GM19372 (cell line): ENCODE results near the gene BTD.

Experiments
- ATAC-seq: cut with Tn5 transposase; IDR thresholded peaks from one replicate; pipeline ENCODE4 v1.9.1; 2021; ENCODE audit warnings: mild to moderate bottlenecking, low read depth, moderate library complexity; ENCODE audit not compliant: unreplicated experiment

The BTD gene

DNA sequence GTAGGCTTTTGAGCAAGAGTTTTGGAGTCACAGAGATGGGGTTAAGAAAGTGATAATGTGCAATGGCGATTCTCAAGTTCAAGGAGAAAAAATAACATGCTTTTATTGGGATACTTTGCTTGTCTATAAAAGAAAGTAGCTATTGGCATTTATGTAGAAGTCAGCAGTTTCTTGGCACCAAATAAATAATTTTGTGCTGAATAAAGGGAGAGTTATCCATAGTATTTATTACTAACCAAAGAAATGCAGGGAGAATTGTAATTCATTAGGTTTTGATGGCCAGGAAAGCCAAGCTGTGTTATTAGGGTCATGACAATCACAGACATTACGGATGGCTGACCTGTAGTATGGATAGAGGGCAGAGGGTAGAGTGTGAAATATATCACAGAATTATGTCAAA is 33.1 kb downstream of the BTD start:
- no peak for ATAC-seq

DNA sequence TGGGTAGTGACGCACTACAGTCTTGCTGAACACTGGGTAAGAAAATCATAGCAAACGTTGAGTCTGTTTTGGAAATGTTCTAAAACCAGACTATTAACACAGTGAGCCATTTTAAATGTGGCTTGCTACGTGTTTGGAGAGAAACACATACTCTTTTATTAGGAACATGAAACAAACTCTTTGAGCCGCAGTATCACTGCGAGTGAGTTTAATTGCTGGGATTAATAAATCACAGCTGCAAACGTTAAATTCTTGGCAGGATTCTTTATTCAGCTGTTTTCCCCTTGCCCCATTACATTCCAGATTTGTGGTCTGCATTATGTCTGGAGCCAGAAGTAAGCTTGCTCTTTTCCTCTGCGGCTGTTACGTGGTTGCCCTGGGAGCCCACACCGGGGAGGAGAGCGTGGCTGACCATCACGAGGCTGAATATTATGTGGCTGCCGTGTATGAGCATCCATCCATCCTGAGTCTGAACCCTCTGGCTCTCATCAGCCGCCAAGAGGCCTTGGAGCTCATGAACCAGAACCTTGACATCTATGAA is 33.6 kb downstream of the BTD start:
- ATAC-seq = no peak

DNA sequence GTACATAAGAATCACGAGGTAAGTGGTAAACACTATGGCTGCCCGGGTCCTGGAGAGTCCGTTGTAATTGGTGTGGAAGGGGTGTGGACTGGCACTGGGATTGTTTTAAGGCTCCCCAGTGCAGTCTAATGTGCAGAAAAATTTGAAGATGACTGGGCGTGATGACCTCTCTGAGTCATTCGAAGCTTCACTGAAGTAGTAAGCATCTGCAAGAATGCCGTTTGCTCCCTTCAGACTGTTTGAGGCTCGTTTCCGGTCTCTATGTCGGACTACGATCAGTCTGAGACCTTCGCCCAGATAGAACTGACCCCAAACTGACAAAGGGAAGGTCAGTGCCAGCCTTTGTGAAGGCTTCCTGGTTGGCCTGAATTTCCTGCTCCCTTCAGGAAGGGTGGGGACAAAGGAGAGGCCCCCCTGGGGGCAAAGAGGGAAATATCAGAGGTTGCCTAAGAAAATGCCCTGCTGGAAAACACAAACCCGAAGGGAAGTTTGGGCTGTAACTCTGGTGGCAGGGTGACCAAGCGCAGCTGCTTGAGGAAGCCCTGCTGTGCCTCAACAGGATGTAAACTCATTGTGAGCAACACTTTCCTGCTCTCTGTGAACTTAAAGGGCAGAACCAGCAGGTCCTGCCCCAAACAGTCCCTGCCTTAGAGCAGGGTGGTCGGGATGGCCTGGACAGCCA is 34.6 kb downstream of the BTD start:
- no peak for ATAC-seq

DNA sequence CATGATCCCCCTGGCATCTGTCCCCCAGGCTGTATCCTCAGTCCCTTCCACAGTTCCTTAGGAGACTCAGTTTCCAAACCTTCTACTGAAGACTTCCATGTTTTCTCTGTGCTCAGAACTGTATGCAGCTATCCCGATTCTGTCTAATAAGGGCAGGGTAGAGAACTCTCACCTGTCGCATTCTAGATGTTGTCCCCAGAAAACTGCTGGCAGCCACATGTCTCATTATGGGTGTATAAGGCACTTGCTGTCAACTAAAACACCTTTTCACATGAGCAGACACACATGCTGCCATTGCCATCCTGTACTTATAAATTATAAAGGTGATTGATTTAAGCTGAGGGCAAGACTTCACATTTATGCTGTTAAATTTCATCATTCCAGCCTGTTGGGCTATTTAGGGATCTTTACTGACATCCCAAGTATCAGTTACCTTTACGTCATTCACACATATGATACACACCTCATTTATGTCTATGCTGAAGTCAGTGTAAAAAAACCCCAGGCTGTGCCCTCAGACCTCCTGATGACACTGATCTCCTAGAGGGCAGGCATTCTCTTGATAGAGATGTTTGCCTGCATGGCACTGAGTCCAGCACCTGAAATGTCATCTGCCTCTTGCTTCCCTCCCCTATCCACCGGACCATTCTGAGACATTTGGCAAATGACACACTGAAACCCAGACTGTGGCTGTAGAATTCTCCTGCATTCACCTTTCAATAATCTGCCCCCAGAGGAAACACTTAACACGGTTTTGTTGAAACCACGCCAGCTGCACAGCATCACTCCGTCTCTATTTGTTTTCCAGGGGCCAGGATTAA is 35.8 kb downstream of the BTD start:
- ATAC-seq = no peak

DNA sequence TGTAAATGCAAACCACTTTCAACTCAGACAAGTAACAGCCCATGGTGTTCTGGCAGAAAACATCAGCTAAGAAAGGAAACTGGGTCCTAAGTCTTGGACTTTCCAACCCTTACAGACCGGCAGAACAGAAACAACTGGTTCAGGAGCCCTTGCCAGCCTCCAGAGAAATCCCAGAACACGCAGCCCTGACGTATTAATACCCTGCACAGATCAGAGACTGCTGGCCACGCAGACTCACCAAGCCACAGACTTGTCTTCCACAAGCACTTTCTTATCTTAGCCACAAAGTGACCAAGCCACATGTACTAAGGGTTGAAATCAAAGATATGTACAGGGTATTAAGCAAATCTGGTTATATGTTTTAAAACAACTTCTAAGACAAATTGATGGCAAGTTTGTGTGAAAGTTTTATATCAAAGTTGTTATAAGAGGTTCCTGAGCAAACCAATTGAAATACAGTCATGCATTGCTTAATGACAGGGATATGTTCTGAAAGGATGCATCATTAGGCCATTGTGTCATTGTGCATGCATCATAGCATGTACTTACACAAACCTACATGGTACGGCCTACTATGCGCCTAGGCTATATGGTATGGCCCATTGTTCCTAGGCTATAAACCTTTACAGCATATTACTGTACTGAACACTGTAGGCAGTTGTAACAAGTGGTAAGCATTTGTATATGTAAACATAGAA is 36.8 kb downstream of the BTD start:
- ATAC-seq = no peak

DNA sequence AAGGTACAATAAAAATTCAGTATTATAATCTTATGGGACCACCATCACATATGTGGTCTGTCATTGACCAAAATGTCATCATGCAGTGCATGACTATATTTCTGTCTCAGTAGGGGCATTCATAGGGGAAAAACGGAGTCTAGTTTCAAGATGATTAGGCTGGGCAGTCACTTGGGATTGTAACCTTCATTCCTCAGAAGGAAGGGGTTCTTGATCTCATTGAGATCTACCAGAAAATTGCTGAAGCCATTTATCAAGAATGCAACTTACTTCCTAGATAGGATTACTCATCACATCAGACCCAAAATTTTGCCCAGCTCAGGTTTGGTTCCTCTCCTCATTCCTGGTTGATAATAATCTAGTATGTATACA is 37.3 kb downstream of the BTD start:
- ATAC-seq = no peak

DNA sequence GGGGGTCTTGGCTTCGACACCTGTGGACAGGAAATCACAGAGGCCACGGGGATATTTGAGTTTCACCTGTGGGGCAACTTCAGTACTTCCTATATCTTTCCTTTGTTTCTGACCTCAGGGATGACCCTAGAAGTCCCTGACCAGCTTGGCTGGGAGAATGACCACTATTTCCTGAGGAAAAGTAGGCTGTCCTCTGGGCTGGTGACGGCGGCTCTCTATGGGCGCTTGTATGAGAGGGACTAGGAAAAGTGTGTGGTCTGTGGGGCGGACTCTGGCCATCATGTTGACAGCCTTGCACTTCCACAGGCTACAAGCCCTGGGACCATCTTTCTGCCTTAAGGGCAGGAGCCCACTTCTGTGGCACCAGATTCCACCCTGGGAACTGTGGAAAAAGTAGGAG is 43.7 kb downstream of the BTD start:
- ATAC-seq = no peak

DNA sequence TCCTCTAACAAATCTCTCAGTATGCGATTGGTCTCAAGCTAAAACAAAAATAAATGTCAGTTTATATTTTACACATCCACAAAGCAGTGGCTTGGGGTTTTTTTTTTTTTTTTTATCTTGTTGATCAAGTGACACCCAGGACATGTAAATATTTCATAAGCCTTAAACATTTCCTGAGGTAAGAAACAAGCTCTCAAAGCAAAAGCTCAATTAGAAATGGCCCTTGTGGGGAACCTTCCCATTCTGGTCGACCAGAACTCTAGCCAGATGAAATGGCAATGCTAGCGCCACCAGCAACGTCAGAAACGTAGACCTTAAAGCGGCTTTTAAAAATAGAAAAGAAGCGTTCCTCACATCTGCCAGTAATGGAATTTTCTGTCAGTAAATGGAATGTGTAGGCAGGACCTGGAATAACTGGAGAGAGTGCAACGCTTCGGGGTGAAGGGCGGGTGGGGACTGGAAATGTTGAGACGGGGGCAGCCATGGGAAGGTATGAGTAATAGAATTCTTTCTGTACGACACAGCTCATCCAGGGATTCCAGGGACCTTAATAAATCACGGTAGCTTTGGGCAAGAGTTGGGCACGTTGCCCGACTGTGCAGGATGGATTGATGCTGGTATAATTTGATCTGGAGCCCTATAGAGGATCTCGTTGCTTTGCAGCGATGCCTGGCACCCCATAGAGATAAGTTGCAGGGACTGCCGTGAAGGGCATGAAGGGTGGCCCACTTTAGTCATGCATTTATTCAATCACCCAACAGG is 44.4 kb downstream of the BTD start:
- ATAC-seq = no peak

DNA sequence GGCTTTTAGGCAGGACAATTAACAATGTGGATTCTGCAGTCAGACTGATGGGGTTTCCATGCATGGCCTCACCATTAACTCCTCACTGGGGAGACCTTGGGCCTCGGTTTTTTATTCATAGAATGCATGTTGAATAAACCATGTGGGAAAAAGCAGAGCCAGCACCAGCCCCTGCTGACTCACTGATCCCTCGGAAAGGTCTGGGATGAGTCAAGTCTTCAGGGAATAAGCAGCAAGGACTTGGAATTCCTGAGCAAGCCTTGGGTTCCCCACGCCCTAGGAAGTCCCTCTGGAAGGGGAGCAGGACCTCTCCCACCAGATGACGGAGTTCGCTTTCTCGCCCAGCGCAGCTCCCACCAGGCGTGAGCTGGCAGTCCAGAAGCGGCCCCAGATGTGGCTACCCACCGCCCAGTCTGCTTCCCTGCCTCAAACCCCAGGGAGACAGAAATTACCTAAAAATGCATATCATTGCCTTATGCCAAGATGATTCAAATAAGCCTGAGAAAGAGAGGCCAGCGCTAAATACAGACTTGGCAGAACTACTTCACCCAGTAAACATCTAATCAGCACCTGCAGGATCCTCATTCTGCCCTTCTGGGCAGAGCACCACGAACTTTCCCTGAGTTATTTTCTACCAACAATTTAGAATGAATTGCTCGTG is 45.4 kb downstream of the BTD start:
- ATAC-seq = peak; percentile 7

DNA sequence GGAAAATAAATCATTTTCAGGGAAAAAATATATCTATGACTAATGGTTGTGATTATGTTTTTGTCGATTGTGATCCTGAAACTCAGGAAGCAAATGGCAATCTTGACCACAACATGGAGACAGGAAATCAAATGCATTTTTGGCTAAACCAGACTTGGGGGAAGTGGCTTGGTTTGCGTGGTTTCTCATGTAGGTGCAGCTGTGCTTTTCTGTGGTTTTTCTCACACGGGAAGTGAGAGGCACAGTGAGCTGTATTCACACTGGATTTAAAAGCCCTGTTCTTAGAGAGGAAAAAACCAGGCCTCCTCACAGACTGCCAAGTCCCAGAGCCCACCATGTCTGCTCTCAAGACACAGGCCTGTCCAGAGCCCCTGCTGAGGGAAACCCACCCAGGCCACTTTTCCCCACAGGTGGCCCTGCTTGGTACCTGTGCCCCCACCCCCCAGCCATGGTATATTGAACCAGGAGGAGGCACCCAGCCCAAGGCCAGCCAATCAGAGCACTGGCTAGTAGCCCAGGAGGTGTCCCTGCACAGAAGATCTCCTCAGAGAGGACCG is 46.1 kb downstream of the BTD start:
- peak; percentile 86 for ATAC-seq

DNA sequence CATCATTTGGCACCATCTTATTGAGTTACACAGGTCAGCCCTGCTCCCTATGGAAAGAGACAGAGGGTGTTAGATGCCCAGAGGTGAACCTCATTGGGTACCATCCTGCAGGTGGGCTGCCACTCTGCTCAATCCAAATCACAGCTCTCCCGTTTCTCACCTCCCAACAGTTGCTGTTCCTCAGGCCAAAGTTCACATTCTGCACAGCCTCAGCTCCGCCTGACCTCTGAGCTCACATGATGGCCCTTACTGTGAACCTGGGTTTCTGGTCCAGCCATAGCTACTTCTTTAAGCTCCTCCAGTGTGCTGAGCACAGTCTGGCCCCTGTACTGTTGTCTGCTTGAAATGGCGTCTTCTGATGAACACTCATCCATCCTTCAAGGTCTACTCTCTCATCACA is 47.8 kb downstream of the BTD start:
- ATAC-seq = no peak

DNA sequence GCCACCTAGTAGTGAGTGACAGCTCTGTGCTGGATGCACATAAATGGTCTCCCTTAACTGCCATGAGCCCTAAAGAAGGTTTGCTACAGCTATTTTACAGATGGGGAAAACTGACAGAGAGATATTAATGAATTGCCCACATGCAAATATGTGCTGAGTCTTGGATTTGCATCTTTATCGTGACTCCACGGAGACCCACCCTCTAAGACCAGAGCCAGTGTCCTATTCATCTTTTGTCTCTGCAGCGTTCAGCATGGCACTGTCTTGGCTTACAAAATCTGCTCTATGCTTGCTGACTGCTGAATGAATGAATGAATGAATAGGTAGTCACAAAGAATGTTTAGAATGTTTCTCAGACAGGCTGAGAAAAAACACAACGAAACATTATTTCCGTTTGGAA is 48.3 kb downstream of the BTD start:
- ATAC-seq = no peak

DNA sequence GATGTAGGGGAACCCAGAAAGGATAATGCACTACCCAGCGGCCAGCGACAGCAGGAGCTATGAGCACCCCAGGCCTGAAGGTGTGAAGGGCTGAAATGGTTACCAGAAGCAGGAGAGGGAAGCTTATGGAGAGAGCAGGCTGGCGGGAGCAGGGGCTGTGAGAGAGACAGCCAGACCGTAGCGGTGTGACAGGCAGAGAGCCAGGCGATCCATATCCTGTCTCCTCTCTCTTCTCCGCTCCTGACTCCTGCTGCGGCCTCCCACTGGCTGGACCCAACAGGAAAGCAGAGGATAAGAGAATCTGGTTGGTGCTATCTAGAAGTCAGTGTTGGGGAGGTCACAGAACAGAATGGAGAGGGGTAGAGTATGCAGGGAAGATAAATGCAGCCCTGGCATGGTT is 49.9 kb downstream of the BTD start:
- ATAC-seq = no peak

DNA sequence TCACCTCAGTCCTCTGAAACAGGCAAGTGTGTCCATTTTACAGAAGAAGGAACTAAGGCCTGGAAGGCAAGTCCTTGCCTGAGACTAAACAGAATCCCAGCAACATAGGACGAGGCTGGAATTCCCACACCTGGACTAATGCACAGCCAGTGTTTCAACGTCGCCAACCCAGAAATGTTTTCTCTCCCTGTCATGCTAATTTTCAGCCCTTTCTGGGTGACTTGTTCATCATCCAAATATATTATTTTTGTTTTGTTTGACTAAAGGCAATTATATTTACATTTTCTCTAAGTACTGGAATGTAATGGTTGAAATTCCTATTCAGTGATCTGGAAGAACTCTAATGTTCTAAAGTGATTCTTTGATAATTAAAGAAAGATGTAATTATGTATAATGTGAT is 51.8 kb downstream of the BTD start:
- no peak for ATAC-seq

DNA sequence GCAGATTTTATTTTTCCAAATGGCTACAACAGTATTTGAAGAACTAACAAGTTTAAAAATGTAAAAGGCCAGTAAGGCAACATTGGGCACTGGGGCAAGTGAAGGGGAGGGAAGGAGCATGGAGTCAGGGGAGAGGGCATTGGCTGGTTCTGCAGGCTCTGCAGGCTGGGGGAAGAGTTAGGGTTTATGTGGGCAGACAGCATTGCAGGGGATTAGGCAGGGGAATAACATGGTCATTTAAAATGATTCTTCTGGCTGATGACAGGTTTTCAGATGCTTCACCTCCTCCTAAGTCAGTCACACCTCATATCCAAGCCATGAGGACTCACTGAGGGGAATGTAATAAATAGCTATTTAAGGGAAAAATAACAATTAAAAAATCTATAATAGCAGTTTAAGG is 52.6 kb downstream of the BTD start:
- no peak for ATAC-seq

DNA sequence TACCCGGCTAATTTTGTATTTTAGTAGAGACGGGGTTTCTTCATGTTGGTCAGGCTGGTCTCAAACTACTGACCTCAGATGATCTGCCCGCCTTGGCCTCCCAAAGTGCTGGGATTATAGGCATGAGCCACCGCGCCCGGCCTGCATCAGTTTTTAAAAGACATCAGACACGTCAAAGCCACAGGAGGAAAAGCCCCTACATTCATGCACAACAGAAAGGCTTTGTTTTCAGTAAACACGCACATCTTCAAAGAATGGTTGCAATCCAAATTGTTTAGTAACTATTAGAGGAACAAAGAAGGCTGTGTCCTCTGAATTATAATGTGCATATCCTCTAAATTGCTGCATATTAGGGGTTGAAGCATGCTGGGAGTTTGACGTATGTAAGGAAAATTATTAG is 53.3 kb downstream of the BTD start:
- no peak for ATAC-seq

DNA sequence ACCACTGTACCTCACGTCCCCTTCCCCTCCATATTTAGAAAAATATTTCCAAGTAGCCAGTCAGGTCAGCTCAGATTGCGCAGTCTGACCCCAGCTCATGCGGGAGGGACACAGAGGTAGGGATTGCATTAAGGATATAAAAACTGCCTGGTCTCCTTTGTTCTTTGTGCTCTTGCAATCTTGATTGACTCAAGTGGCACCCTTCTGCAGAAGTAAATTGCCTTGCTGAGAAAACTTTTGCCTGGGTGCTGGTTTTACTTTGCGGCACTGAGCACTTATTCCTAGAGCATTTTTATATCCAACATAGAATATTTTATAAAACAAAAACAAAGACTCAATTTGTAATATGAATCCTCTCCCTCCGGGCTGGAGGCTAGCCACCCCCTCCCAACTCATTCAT is 54.8 kb downstream of the BTD start:
- no peak for ATAC-seq

DNA sequence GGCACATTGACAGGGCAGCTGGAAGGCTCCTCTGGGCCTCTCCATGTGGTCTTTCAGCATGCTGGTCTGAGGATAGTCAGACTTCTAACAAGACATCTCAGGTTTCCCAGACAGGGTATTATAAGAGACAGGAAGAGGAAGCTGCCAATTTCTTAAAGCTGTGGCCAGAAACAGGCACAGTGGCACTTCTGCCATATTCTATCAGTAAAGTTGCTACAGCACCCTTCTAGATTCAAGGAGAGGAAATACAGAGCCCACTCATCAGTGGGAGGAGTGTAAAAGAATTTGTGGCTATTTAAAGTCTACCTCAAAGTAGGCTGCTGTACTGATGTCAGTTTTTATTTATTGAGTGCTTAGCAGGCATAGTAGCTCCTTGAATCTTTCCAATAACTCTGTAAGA is 55.5 kb downstream of the BTD start:
- no peak for ATAC-seq

DNA sequence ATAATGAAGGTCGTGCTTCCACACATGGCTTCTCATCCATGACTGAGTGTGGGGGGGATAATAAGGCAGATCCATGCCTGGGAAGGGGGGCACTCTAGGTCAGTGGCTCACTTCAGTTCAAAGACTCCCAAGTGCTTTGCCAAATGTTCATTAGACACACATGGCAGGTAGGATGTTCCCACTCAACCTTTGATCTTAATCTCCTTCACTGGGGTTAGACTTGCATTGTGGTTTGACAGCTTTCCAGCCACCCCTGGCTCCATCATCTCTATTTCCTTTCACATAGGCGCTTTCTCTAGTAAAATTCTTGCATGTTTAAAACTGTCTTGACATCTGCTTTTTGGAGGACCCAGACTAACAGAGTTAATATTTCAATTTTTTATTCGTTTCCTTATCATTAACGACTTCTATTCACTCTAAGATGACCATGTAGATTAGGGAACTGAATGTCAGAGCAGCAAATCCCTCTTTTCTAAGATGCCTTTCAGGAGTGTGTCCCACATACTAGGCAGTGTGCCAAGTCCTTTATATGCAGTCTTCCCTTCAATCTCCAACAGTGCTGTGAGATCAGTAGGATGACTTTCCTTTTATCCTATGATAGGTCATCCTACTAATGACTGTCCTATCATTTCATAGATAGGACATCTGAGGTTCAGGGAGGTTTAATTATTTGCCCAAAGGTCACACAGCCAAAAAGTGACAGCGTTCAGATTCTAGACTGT is 57.9 kb downstream of the BTD start:
- no peak for ATAC-seq
